Caco-2 (cell line): ENCODE results near the gene FOXC1. TPM values are rescaled to one million over a fixed set of nuclear protein-coding genes. Genes with fewer than 3 reads are reported as not detected.

Experiments
- BruUV-seq: library from RNA; stranded (reverse); fragments of 400-500 nt; replicated peaks from 2 replicates; lab custom pipeline; 2021; lab: Mats Ljungman, UMichigan
- CTCF ChIA-PET: fragments of 300-600 bp; sonication (Branson Sonifier 250); formaldehyde crosslinking; loops from one replicate; lab custom pipeline; 2022; ENCODE audit warnings: antibody characterized with exemption; lab: Charles Lee
- POLR2A ChIA-PET: fragments of 300-600 bp; sonication (Branson Sonifier 250); formaldehyde crosslinking; loops from one replicate; lab custom pipeline; 2022; ENCODE audit warnings: antibody characterized with exemption; lab: Charles Lee
- DNase-seq, 2 experiments: peaks; one replicate each; pipeline versions ENCODE4 v3.0.0 to v3.0.0-alpha.2; 2020 to 2022
- H3K27me3 ChIP-seq: replicated peaks from 2 replicates; pipeline ENCODE4 v1.6.0; 2011; ENCODE audit warnings: low read length; ENCODE audit not compliant: control insufficient read depth, insufficient read depth
- H3K36me3 ChIP-seq: 2 replicates; pipeline ENCODE4 v1.5.1; 2011; ENCODE audit warnings: low read length; ENCODE audit not compliant: control insufficient read depth, insufficient read depth
- H3K4me1 ChIP-seq: fragments of 250-450 bp; sonication (Bioruptor Pico); 2 replicates; pipeline ENCODE4 v1.5.1; 2020; ENCODE audit warnings: mild to moderate bottlenecking
- H3K4me3 ChIP-seq: 2 replicates; pipeline ENCODE4 v1.5.1; 2011; ENCODE audit warnings: low read depth, mild to moderate bottlenecking, control low read depth, low read length
- H3K9me3 ChIP-seq: fragments of 250-450 bp; sonication (Bioruptor Pico); 2 replicates; pipeline ENCODE4 v1.5.1; 2020; ENCODE audit warnings: mild to moderate bottlenecking, moderate library complexity
- H3K27ac Mint-ChIP-seq: one replicate; pipeline ENCODE4 v1.8.0; 2022; ENCODE audit warnings: mixed read lengths; ENCODE audit not compliant: unreplicated experiment
- H3K27me3 Mint-ChIP-seq: one replicate; pipeline ENCODE4 v1.8.0; 2022; ENCODE audit warnings: mixed read lengths; ENCODE audit not compliant: insufficient read depth, unreplicated experiment
- H3K36me3 Mint-ChIP-seq: one replicate; pipeline ENCODE4 v1.8.0; 2022; ENCODE audit warnings: mild to moderate bottlenecking, mixed read lengths; ENCODE audit not compliant: insufficient read depth, unreplicated experiment
- H3K4me1 Mint-ChIP-seq: one replicate; pipeline ENCODE4 v1.8.0; 2022; ENCODE audit warnings: low read depth, mixed read lengths; ENCODE audit not compliant: unreplicated experiment
- H3K4me3 Mint-ChIP-seq: one replicate; pipeline ENCODE4 v1.8.0; 2022; ENCODE audit warnings: mild to moderate bottlenecking, moderate library complexity, mixed read lengths; ENCODE audit not compliant: unreplicated experiment
- H3K9me3 Mint-ChIP-seq: one replicate; pipeline ENCODE4 v1.8.0; 2022; ENCODE audit warnings: mixed read lengths; ENCODE audit not compliant: unreplicated experiment
- CTCF ChIP-seq, 2 experiments: fragments of 200-600 bp in 1 of 2; IDR thresholded peaks; 1 replicate in 1 of 2; 2 replicates in 1 of 2; pipeline versions ENCODE4 v1.5.1 to v1.8.0; 2011 to 2022; ENCODE audit warnings: antibody characterized with exemption in 1 of 2, control low read depth in 1 of 2, inconsistent platforms in 1 of 2, low read depth in 1 of 2, low read length in 1 of 2, mild to moderate bottlenecking in 1 of 2, moderate library complexity in 1 of 2; ENCODE audit not compliant: insufficient read depth in 1 of 2, severe bottlenecking in 1 of 2, unreplicated experiment in 1 of 2
- intact Hi-C: fragments of 100-400 bp; cut with micrococcal nuclease; formaldehyde crosslinking; loops from one replicate; pipeline ENCODE4 v1.10.0; 2022; ENCODE audit not compliant: unreplicated experiment
- total RNA-seq: library from RNA; stranded (reverse); gene quantifications from 2 replicates; pipeline ENCODE4 v1.2.3, GENCODE V29; 2022

Gene FOXC1
- total RNA-seq, 1 experiment from 2014 or later, result 6.8 TPM

GRCh38 chr6:1575210-1576041 lies 34.3 kb upstream of the FOXC1 start:
- Histone ChIP-seq H3K4me1 (no peaks in the 10 kb centered on the region), H3K27me3 (no peaks in the 10 kb centered on the region), H3K4me3 (no peak overlapping the region), H3K9me3 (peaks cover 4% of the 10 kb centered on the region; the same call in 1 of the 2 replicates), H3K36me3 (no peaks in the 10 kb centered on the region)
- TF ChIP-seq CTCF (IDR thresholded peaks at IDR 0.05; ENCODE audit: insufficient read depth in 1 of 2, low read depth in 1 of 2, low read length in 1 of 2, severe bottlenecking in 1 of 2, unreplicated experiment in 1 of 2), result no peak
- Mint-ChIP-seq H3K36me3 (no peaks in the 10 kb centered on the region), H3K4me3 (no peak overlapping the region), H3K4me1 (no peaks in the 10 kb centered on the region), H3K27me3 (peaks cover 3% of the 10 kb centered on the region), H3K27ac (no peak overlapping the region), H3K9me3 (peaks cover 15% of the 10 kb centered on the region)
- ChIA-PET CTCF (no interaction called here), POLR2A (no interaction called here)
- DNase-seq, result no peak
- BruUV-seq, result no TSS peak
- intact Hi-C loops, result no loop called here

GRCh38 chr6:1576166-1576565 lies 33.5 kb upstream of the FOXC1 start:
- H3K27me3 ChIP-seq, result no peaks in the 10 kb centered on the region
- no peak overlapping the region for H3K27ac Mint-ChIP-seq
- DNase-seq, result no peak
- H3K4me3 ChIP-seq, result no peak overlapping the region
- H3K4me1 ChIP-seq, result no peaks in the 10 kb centered on the region
- no peak overlapping the region for H3K4me3 Mint-ChIP-seq
- no peak for TF ChIP-seq CTCF (IDR thresholded peaks at IDR 0.05; ENCODE audit: insufficient read depth in 1 of 2, low read depth in 1 of 2, low read length in 1 of 2, severe bottlenecking in 1 of 2, unreplicated experiment in 1 of 2)
- ChIA-PET POLR2A (no interaction called here), CTCF (interaction anchor here (1.0 kb wide), 1 partner anchor 52 kb away, joined by 3 read pairs; no protein-coding TSS in a partner anchor)
- no TSS peak for BruUV-seq
- no peaks in the 10 kb centered on the region for H3K36me3 ChIP-seq
- intact Hi-C loops, result no loop called here
- H3K4me1 Mint-ChIP-seq, result no peaks in the 10 kb centered on the region
- H3K27me3 Mint-ChIP-seq, result peaks cover 3% of the 10 kb centered on the region
- peaks cover 8% of the 10 kb centered on the region for H3K9me3 Mint-ChIP-seq
- no peaks in the 10 kb centered on the region for H3K36me3 Mint-ChIP-seq
- no peaks in the 10 kb centered on the region for H3K9me3 ChIP-seq

GRCh38 chr6:1576711-1577110 lies 33.0 kb upstream of the FOXC1 start:
- H3K27me3 ChIP-seq, result no peaks in the 10 kb centered on the region
- no peak overlapping the region for H3K27ac Mint-ChIP-seq

More at GRCh38 chr6:1576711-1577110, 33.0 kb upstream of the FOXC1 start:
- Histone ChIP-seq H3K4me3 (no peak overlapping the region), H3K9me3 (no peaks in the 10 kb centered on the region), H3K4me1 (no peaks in the 10 kb centered on the region), H3K36me3 (no peaks in the 10 kb centered on the region)
- Mint-ChIP-seq H3K27me3 (peaks cover 5% of the 10 kb centered on the region), H3K9me3 (peaks cover 3% of the 10 kb centered on the region), H3K36me3 (no peaks in the 10 kb centered on the region), H3K4me1 (no peaks in the 10 kb centered on the region), H3K4me3 (no peak overlapping the region)
- no TSS peak for BruUV-seq
- no peak for TF ChIP-seq CTCF (IDR thresholded peaks at IDR 0.05; ENCODE audit: insufficient read depth in 1 of 2, low read depth in 1 of 2, low read length in 1 of 2, severe bottlenecking in 1 of 2, unreplicated experiment in 1 of 2)
- ChIA-PET POLR2A (no interaction called here), CTCF (interaction anchor here (1.0 kb wide), 1 partner anchor 53 kb away, joined by 3 read pairs; no protein-coding TSS in a partner anchor)
- intact Hi-C loops, result no loop called here
- DNase-seq, result no peak
